MV-4-11 (cell line): ENCODE data around the gene KCNC1.

Source experiments
- DNase-seq: peaks from one replicate; lab custom pipeline; 2025; lab: John Stamatoyannopoulos, UW

The KCNC1 gene

GRCh38 chr11:17793642-17794170, 59.1 kb downstream of the KCNC1 start:
- no peak for DNase-seq

- no peak for DNase-seq
These were observed 60.4 kb downstream of the KCNC1 start for GRCh38 chr11:17794981-17795380.

GRCh38 chr11:17796154-17796553, 61.6 kb downstream of the KCNC1 start:
- DNase-seq, result no peak

GRCh38 chr11:17798253-17798652, 63.7 kb downstream of the KCNC1 start:
- DNase-seq, result no peak

- DNase-seq, result no peak
These were observed 64.1 kb downstream of the KCNC1 start for GRCh38 chr11:17798716-17799115.

GRCh38 chr11:17799147-17799546, 64.6 kb downstream of the KCNC1 start:
- DNase-seq, result no peak

- DNase-seq, result no peak
These were observed 66.6 kb downstream of the KCNC1 start for GRCh38 chr11:17801166-17801565.

GRCh38 chr11:17802491-17802890, 67.9 kb downstream of the KCNC1 start:
- DNase-seq, result no peak

- no peak for DNase-seq
These were observed 69.3 kb downstream of the KCNC1 start for GRCh38 chr11:17803754-17804334.

GRCh38 chr11:17805043-17805442, 70.5 kb downstream of the KCNC1 start:
- DNase-seq, result no peak

GRCh38 chr11:17805873-17806272, 71.3 kb downstream of the KCNC1 start:
- DNase-seq, result no peak

GRCh38 chr11:17807034-17807433, 72.5 kb downstream of the KCNC1 start:
- DNase-seq, result no peak

GRCh38 chr11:17810041-17810440, 75.5 kb downstream of the KCNC1 start:
- DNase-seq, result no peak

GRCh38 chr11:17810746-17811145, 76.2 kb downstream of the KCNC1 start:
- DNase-seq, result no peak

GRCh38 chr11:17811352-17811751, 76.8 kb downstream of the KCNC1 start:
- DNase-seq, result no peak

- DNase-seq, result no peak
These were observed 77.7 kb downstream of the KCNC1 start for GRCh38 chr11:17812091-17812864.

GRCh38 chr11:17812865-17813187, 78.2 kb downstream of the KCNC1 start:
- DNase-seq, result no peak

- DNase-seq, result no peak
These were observed 78.9 kb downstream of the KCNC1 start for GRCh38 chr11:17813391-17814059.

GRCh38 chr11:17814546-17814945, 80.0 kb downstream of the KCNC1 start:
- DNase-seq, result no peak

GRCh38 chr11:17816232-17816931, 81.8 kb downstream of the KCNC1 start:
- no peak for DNase-seq

GRCh38 chr11:17821648-17822400, 87.2 kb downstream of the KCNC1 start:
- DNase-seq, result no peak

GRCh38 chr11:17822401-17822781, 87.8 kb downstream of the KCNC1 start:
- DNase-seq, result no peak
